ENCODE measurements around the gene ADAM22.
A peak's percentile ranks its signal among the peaks of the same experiment; 100 is the strongest.
"Not testable (repeated sequence)": the region's sequence is repeated elsewhere in the genome, so short reads cannot be mapped to it uniquely, and the experiment has no call there.

The ADAM22 gene

GRCh38 chr7:88153378-88153777 is 219.3 kb downstream of the ADAM22 start:
- DNase-seq (ENCODE audit: low spot score) (no peak), FAIRE-seq (no peak)

GRCh38 chr7:88155756-88156155 is 221.7 kb downstream of the ADAM22 start:
- FAIRE-seq (no peak), DNase-seq (ENCODE audit: low spot score) (no peak)

- FAIRE-seq (no peak), DNase-seq (ENCODE audit: low spot score) (no peak)
Observed at GRCh38 chr7:88156356-88156755, 222.3 kb downstream of the ADAM22 start.

GRCh38 chr7:88159741-88160140 is 225.7 kb downstream of the ADAM22 start:
- not testable (repeated sequence) for DNase-seq (ENCODE audit: low spot score); FAIRE-seq

GRCh38 chr7:88165697-88166096 is 231.6 kb downstream of the ADAM22 start:
- DNase-seq (ENCODE audit: low spot score) (no peak), FAIRE-seq (no peak)

- FAIRE-seq (no peak), DNase-seq (ENCODE audit: low spot score) (no peak)
Observed at GRCh38 chr7:88167223-88167622, 233.2 kb downstream of the ADAM22 start.

- FAIRE-seq: no peak
- DNase-seq (ENCODE audit: low spot score): no peak
Observed at GRCh38 chr7:88167721-88168120, 233.7 kb downstream of the ADAM22 start.

GRCh38 chr7:88169717-88170320 is 235.8 kb downstream of the ADAM22 start:
- peak; percentile 31 for DNase-seq (ENCODE audit: low spot score)
- FAIRE-seq: no peak

- FAIRE-seq: no peak
- no peak for DNase-seq (ENCODE audit: low spot score)
Observed at GRCh38 chr7:88172842-88173241, 238.8 kb downstream of the ADAM22 start.

- no peak for DNase-seq (ENCODE audit: low spot score)
- no peak for FAIRE-seq
Observed at GRCh38 chr7:88176190-88176589, 242.1 kb downstream of the ADAM22 start.

- FAIRE-seq (no peak), DNase-seq (ENCODE audit: low spot score) (no peak)
Observed at GRCh38 chr7:88183051-88183450, 249.0 kb downstream of the ADAM22 start.

GRCh38 chr7:88184848-88185304 is 250.8 kb downstream of the ADAM22 start:
- FAIRE-seq (peak; percentile 62), DNase-seq (ENCODE audit: low spot score) (peak; percentile 78)

- no peak for DNase-seq (ENCODE audit: low spot score)
- FAIRE-seq: no peak
Observed at GRCh38 chr7:88185650-88186049, 251.6 kb downstream of the ADAM22 start.

- FAIRE-seq (peak; percentile 20), DNase-seq (ENCODE audit: low spot score) (no peak)
Observed at GRCh38 chr7:88191911-88192310, 257.9 kb downstream of the ADAM22 start.

- DNase-seq (ENCODE audit: low spot score) (no peak), FAIRE-seq (peak; percentile 62)
Observed at GRCh38 chr7:88200261-88200660, 266.2 kb downstream of the ADAM22 start.

GRCh38 chr7:88200789-88201188 is 266.7 kb downstream of the ADAM22 start:
- no peak for DNase-seq (ENCODE audit: low spot score)
- no peak for FAIRE-seq

GRCh38 chr7:88201305-88201704 is 267.3 kb downstream of the ADAM22 start:
- FAIRE-seq (peak; percentile 84), DNase-seq (ENCODE audit: low spot score) (no peak)

GRCh38 chr7:88202278-88202677 is 268.2 kb downstream of the ADAM22 start:
- FAIRE-seq (no peak), DNase-seq (ENCODE audit: low spot score) (no peak)

GRCh38 chr7:88202799-88203198 is 268.7 kb downstream of the ADAM22 start:
- no peak for DNase-seq (ENCODE audit: low spot score)
- no peak for FAIRE-seq

GRCh38 chr7:88203401-88203800 is 269.4 kb downstream of the ADAM22 start:
- no peak for DNase-seq (ENCODE audit: low spot score)
- no peak for FAIRE-seq

GRCh38 chr7:88204525-88205110 is 270.6 kb downstream of the ADAM22 start:
- DNase-seq (ENCODE audit: low spot score): no peak
- FAIRE-seq: no peak

- FAIRE-seq: no peak
- DNase-seq (ENCODE audit: low spot score): no peak
Observed at GRCh38 chr7:88205179-88205578, 271.1 kb downstream of the ADAM22 start.

- no peak for DNase-seq (ENCODE audit: low spot score)
- no peak for FAIRE-seq
Observed at GRCh38 chr7:88206254-88206653, 272.2 kb downstream of the ADAM22 start.
